HG03060 (cell line): ENCODE results near the gene EXT2.

Source experiments
- ATAC-seq: cut with Tn5 transposase; IDR thresholded peaks from one replicate; pipeline ENCODE4 v1.9.1; 2021; ENCODE audit warnings: low read depth, moderate number of reproducible peaks; ENCODE audit not compliant: unreplicated experiment

Gene EXT2

DNA sequence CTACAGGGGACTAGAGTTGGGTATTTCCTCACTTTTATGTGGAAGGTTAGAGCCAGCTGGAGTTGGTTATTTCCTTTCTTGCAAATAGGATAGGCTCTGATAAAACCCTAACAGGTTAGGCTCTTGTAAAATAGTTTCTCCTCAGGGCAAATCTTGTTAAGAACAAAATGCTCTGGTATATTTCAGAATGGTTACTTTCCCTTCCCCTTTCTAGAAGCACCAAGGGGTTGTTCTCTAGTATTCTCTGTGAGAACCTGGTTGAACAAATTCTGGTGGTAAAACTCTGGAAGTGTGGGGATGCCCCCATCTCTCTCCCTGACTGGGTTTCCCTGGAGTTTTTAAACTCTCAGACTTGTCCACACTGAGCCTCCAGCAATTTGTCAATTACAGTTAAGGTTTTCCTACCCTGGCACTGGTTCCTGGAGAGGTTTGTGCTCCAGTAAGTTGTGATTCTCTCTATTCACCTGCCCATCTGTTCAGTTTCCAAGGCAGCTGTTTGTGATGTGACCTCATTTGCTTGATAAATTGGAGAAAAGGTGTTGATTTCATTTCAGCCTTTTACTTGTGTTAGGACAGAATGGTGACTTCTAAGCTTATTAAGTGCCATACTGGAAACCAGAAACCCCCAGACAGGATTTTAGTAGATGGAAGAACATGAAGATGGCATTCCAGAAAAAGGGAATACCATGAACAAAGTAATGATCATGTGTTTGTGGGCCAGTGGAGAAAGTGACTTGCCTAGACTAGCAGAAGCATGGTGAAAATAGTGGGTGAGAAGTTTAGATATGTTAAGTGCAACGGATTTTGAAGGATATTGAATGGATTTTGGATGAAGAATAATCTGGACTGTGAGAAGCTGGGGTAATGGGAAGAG is 64.6 kb downstream of the EXT2 start:
- no peak for ATAC-seq

DNA sequence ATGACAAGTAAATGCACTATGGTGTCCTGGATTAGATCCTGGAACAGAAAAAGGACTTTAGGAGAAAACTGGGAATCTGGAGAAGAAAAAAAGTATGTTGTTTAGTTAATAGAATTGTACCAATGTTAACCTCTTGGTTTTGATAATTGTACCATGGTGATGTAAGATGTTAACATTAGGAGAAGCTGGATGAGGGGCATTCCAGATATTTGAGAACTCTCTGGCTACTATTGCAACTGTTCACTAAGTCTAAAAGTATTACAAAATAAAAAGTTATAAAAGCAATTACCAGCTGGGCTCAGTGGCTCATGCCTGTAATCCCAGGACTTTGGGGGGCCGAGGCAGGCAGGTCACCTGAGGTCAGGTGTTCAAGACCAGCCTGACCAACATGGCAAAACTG is 66.5 kb downstream of the EXT2 start:
- ATAC-seq = no peak

DNA sequence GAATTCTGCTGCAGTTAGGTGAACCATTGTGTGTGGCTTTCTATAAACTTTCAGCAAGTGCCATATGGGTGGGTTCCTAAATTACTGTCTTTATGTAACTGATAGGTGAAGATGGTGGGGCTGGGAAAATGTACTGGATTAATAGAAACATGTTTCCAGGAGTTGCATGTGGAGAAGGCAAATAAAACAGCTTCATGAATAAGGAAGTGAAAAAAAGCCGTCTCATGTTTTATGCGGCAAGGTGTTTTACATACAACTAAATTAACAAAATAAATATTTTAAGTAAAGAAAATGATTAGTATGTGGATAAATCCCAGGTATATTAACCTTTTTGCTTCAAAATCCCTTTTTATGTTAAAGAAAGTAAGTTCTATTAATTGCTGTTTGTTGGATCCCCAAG is 67.2 kb downstream of the EXT2 start:
- ATAC-seq = no peak

GRCh38 chr11:44165432-44165831 is 70.0 kb downstream of the EXT2 start:
- no peak for ATAC-seq

DNA sequence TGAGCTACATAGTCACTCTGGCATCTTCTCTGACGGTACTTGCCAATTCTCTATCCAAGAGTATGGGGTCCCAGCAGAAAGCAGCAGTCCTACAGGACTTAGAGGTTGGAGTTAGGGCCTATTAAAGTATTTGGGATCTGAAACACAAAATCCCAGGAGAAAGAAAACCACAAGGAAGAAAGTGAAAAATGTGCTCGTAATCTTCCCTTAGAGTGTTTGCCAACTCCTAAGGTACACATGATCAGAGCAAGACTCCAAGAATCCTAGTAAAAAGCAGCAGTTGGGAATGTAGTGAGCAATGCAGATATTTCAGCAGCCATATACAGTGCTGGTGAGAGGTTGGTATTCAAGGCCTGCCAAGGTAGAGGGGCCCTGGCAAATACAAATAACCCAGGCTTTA is 71.6 kb downstream of the EXT2 start:
- no peak for ATAC-seq

GRCh38 chr11:44171518-44171917 is 76.0 kb downstream of the EXT2 start:
- no peak for ATAC-seq

- no peak for ATAC-seq
These were observed 77.5 kb downstream of the EXT2 start for GRCh38 chr11:44172966-44173365.

DNA sequence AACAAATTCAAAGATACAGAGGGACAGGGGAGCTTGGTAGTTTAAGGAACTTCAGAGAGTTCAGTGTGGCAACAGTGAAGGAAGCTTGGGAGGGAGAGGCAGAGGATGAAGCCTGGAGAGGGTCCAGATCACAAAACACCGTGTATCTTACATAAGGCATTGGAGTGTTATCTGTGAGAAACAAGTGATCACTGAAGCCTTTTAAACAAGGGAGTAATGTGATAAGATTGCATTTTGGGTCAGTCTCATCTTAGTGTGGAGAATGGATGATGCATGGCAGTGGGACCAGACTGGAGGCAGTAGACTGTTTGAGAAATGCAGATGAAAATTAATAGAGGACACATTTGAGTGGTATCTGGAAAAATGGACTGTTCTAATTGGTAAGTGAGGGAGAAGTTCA is 79.4 kb downstream of the EXT2 start:
- no peak for ATAC-seq

GRCh38 chr11:44176546-44177213 is 81.2 kb downstream of the EXT2 start:
- ATAC-seq = no peak

DNA sequence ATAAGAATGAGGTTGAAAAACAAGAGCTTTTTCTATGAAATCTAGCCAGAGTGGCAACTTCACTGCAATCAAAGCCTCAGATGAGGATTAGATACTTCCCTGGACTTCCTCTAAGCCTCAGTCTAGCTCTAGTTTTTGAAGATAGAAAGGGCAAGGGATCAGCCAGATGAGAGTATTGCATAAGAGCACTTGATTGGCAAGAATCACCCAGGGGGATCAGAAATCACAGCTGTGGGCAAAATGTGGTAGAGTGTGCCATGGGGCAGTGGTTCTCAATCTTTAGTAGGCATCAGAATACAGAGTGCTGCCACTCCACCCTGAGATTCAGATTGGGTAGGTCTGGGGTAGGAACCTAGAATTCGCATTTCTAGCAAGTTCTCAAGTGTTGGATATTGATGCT is 82.4 kb downstream of the EXT2 start:
- ATAC-seq = no peak

DNA sequence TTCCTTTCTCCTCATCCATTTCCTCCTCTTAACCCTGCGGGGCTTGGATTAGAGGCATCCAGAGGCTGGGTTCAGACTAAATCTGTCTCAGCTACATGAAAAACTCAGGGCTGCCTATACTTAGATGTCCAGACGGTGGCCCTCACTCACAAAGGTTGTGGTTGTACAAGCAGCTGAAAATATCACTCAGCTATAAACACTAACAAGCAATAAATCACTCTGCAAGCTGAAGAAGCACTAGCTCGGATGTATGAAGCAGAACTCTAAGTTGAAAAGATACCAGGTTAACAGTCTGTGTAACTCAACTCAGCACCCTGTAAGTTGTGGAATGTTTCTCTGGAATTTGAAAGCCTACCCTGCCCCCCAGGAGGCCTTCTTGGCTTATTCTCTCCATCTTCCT is 82.9 kb downstream of the EXT2 start:
- no peak for ATAC-seq

- ATAC-seq = no peak
These were observed 83.7 kb downstream of the EXT2 start for GRCh38 chr11:44179173-44179572.

DNA sequence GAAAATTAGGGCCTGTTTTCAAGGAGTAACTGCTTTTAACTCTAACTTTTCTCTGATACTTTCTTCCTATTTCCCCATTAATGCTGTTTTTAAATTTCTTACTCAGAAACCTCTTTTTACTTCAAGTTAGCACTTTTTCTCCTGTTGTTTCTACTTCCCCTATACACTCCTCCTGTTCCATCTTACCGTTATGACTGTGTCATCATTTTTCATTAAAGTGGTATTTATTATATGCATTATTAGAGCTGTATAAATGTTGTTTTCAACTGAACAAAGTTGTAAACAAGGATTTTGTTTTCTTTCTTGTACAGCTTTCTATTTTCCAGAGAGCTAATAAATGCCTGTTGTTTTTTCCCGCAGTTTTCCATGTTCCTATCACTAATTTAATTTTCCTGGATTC is 84.6 kb downstream of the EXT2 start:
- no peak for ATAC-seq

DNA sequence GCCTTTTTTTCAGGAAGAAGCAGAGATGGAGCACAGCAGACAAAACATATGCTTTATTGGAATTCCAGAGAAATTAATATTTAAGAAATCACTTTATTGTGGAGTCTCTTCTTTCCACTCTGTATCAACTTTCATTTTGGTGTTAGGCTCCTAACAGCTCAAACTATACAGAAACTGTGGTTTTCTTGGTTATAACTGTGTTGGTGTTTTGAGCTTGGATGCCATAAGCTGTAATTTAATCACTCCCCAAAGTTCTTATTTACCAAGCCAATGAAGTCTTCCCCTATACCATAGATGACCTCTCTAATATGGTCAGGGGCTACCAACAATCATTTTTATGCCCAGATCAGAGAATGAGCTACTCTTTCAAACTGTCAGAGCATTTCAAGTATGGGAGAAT is 90.0 kb downstream of the EXT2 start:
- ATAC-seq = no peak

DNA sequence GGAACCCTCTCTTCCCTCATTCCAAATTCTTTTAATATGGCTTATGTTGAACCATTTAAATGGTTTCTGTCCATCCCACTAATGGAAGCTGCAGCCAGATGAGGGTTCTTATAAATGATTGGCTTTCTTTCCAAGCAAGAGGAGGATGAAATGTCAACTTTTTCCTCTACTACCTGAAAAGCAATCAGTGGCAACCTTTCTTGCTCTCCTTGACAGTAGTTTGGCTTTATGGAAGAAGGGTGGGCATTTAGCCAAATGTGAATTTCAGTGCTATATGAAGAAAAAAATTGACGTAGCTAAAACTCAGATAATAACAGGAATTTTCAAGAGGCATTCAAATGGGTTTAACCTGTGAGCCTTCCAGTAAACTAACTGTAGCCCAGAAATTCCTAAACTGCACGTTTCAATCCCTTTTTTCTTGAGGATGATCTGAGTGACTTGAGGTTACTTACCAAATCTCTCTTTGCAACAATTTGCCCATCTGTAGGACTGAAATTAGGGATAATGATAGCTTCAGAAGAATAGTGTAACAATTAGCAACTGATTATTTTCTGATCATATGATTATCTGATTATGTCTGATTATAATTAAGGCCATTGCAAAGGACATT is 90.9 kb downstream of the EXT2 start:
- ATAC-seq = no peak

- no peak for ATAC-seq
These were observed 93.2 kb downstream of the EXT2 start for GRCh38 chr11:44188643-44189042.

DNA sequence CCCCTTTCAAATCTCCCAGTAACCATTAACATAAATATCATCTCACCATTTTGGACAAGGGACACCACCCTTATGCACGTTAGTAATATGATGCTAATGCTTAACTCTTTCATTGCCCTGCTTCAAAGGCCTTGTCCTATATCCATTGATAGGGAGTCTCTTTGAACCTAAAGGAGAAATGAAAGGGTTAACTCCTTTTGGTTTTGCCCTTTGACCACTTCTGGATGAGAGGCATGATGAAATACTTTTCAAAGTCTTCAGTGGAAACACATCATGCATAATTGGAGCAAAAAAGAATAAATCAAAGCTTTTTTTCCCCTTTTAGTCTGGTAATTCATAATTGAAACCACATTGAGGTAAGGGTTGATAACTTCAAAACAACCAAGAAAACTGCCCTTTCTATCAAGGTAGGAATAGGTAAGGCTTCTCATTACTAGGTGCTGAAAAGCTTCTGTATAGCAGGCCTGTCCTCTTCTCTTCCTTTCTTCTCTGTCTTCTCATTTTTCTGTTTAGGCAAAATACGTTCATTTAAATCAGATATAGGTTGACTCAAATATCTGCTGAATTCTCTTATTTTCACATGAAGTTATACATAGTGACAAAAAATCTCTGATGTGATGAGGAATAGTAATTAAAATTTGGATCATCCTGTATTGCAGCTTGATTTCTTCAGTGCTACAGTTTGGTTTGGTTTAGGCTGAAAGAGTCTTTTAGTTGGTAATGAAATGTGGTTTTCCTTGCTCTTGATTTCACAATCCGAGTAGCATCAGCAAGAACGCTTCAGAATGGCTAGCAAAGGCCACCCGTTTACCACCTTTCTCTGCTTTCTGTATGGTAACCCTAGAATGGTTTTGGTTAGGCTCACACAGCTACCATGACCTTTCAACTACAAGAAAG is 94.8 kb downstream of the EXT2 start:
- ATAC-seq = no peak

DNA sequence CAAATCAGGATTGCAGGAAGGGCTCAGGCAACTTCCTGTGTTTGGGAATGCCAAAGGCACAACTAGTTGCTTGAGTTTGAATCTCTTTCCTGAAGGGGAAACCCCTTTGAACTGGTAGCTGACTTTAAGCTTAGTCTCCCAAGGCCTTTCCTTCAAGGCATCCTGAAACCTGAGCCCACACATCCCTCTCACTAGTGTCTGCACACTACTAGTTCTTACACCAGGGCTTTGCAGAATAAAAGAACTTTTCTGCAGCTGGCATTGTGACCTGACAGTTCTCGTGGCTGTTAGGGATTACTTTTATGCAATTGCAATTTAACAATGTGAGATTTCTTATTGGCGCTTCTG is 95.4 kb downstream of the EXT2 start:
- ATAC-seq = no peak

- ATAC-seq = no peak
These were observed 96.0 kb downstream of the EXT2 start for GRCh38 chr11:44191322-44192016.

DNA sequence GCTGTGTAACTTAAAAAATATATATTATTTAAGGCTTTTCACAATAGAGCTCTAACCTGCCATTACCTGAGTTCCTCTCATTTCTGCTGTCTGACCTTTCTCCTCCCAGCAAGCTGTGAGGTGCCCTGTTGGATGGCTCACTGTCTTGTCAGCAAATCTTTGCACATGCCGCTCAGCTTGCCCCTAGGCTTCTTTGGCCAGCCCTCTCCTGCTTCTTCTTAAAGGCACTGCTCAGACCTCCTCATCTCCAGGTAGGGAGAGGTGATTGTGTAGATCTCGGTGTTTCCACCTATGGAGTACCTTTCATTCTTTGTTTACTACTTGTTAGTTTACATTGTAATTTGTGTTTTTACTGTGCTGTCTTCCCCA is 96.5 kb downstream of the EXT2 start:
- no peak for ATAC-seq
